GM23248 (cell line): Measurements from ENCODE around the gene PVR.

ENCODE experiments used
- EZH2 ChIP-seq: fragments of 200-600 bp; sonication (generic); IDR thresholded peaks from 2 replicates; pipeline ENCODE4 v1.6.1; 2018; ENCODE audit warnings: antibody characterized with exemption, mild to moderate bottlenecking; ENCODE audit not compliant: insufficient read depth, poor library complexity, severe bottlenecking
- EZH2phosphoT487 ChIP-seq: fragments of 200-600 bp; sonication (generic); IDR thresholded peaks from 2 replicates; pipeline ENCODE4 v1.6.1; 2018; ENCODE audit warnings: antibody characterized with exemption, moderate library complexity, mild to moderate bottlenecking, low read depth; ENCODE audit not compliant: insufficient read depth

GRCh38 chr19:44700547-44700946 lies 56.8 kb downstream of the PVR start:
- TF ChIP-seq EZH2 (no peak), EZH2phosphoT487 (no peak)
